SJSA1 (cell line): ENCODE results near the gene SLC1A3. TPM values are rescaled to one million over a fixed set of nuclear protein-coding genes. Genes with fewer than 3 reads are reported as not detected.

ENCODE experiments used
- DNase-seq, 2 experiments: peaks; one replicate each; pipeline ENCODE4 v3.0.0-alpha.2; 2015 to 2020; ENCODE audit warnings: low spot score in 2 of 2, low read depth in 1 of 2
- H3K27ac ChIP-seq: fragments of 250-450 bp; sonication (Bioruptor Pico); 2 replicates; pipeline ENCODE4 v1.5.1; 2020; ENCODE audit warnings: mild to moderate bottlenecking, moderate library complexity
- H3K27me3 ChIP-seq: fragments of 250-450 bp; sonication (Bioruptor Pico); replicated peaks from 2 replicates; pipeline ENCODE4 v1.5.1; 2020; ENCODE audit warnings: mild to moderate bottlenecking, moderate library complexity
- H3K36me3 ChIP-seq: fragments of 250-450 bp; sonication (Bioruptor Pico); 2 replicates; pipeline ENCODE4 v1.5.1; 2020; ENCODE audit warnings: mild to moderate bottlenecking
- H3K4me1 ChIP-seq: fragments of 250-450 bp; sonication (Bioruptor Pico); replicated peaks from 2 replicates; pipeline ENCODE4 v1.6.1; 2021; ENCODE audit warnings: mild to moderate bottlenecking
- H3K4me3 ChIP-seq: fragments of 250-450 bp; sonication (Bioruptor Pico); 2 replicates; pipeline ENCODE4 v1.5.1; 2020; ENCODE audit warnings: mild to moderate bottlenecking
- H3K9me3 ChIP-seq: fragments of 250-450 bp; sonication (Bioruptor Pico); replicated peaks from 2 replicates; pipeline ENCODE4 v1.5.1; 2020; ENCODE audit warnings: mild to moderate bottlenecking
- total RNA-seq: library from RNA; depleted of rRNA; stranded (reverse); fragments of >200 nt; shearing (Covaris generic); gene quantifications from 2 replicates; pipeline ENCODE4 v1.2.3, GENCODE V29; 2014

Gene SLC1A3
- total RNA-seq, 1 experiment from 2014 or later = 37.0 TPM

DNA sequence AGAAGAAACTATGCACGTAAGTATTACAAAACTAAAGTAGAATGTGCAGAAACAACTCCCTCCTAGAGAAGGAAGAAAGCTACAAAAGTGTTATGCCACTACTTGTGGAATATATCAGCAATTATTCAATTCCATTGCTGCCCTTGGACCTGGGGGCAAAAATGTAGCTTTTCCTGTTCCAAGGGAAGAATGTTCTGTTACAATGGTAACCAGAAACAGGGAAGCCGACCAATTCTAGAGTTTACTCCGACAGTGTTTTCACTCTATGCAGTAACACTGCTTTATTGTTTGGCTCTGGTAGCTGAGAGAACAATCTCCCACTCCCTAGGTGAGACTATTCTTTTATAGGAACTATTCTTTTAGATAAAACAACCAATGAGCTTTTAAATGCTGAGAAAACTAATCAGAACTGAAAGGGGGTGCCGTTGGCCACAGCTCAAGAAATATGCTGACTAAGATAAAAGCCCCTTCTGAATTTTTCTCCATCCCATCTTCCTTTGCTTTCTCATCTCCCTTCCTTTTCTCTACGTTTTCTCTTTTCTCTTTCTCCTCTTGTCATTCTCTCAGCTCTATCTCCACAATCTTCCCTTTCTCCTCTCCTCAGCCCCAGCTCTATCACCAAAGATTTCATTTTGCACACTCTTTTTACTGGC is 54.1 kb downstream of the SLC1A3 start:
- Histone ChIP-seq H3K9me3 (no peaks in the 10 kb centered on the region), H3K27ac (no peak overlapping the region), H3K4me3 (no peak overlapping the region), H3K27me3 (no peaks in the 10 kb centered on the region), H3K36me3 (peaks cover 14% of the 10 kb centered on the region), H3K4me1 (peaks cover 24% of the 10 kb centered on the region)
- DNase-seq = no peak

DNA sequence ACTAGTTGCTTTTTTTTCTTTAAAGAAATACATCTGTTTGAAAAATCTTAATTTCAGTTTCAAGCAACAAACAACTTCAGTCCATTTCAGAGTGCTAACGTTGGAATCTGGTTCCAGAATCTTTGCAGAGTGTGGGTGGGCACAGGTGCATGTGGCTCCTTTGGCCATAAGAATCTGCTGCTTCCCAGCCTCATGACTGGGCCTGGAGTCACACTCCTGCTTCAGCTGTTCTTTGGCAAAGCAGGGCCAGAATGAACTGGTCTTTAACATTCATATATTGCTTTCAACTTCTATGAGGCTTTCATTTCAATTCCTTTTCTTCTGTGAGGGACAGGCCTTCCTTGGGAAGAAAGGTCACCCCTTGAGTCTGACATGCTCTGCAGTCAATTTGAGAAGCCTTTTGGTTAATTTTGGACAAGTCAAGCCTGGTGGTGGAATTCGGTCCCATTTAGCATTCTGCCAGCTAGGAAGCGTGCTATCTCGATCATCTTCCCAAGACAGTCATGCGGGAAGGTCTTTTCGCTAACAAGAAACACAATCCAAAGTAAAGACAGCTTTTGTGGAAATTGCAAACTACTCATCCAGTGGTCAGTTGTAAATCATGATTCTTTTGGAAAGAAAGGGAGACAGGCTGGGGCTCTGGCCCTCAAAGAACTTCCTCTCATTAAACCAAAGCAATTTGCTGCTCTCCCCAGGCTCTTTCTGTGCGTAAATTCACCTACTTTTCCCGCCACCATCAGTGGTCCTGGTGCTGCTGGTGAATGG is 55.2 kb downstream of the SLC1A3 start:
- DNase-seq = no peak
- no peak overlapping the region for H3K4me3 ChIP-seq
- H3K27ac ChIP-seq = no peak overlapping the region
- H3K36me3 ChIP-seq = peaks cover 14% of the 10 kb centered on the region
- H3K27me3 ChIP-seq = no peaks in the 10 kb centered on the region
- no peaks in the 10 kb centered on the region for H3K9me3 ChIP-seq
- H3K4me1 ChIP-seq = peaks cover 20% of the 10 kb centered on the region

DNA sequence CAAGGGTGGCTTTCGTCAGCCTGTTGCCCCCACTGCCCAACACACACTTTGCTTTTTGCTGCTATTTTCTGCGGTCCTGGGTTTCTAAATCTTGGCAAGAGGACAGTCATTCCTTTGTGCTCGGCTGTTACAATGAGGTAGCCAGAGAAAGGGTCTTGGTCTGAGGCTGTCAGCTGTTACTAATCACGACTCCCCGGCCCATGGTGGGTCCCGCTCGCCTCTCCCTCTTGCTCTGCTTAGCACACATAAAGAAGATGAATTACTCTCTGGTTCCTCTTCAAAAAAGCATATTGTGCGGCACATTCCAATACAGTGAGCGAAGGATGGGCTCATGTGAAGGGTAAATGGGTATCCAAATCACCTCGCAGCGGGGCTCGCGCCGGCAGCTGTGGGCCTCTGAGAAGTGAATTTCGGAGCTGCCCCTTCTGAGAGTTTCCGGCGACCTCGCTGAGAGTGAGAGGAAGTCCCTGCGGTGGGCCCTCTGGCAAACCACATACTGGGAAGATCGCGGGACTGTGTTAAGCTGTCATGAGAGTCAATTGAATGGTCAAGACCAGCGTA is 56.0 kb downstream of the SLC1A3 start:
- Histone ChIP-seq H3K4me1 (peaks cover 13% of the 10 kb centered on the region), H3K36me3 (peaks cover 14% of the 10 kb centered on the region), H3K27ac (no peak overlapping the region), H3K9me3 (no peaks in the 10 kb centered on the region), H3K27me3 (no peaks in the 10 kb centered on the region), H3K4me3 (no peak overlapping the region)
- no peak for DNase-seq

DNA sequence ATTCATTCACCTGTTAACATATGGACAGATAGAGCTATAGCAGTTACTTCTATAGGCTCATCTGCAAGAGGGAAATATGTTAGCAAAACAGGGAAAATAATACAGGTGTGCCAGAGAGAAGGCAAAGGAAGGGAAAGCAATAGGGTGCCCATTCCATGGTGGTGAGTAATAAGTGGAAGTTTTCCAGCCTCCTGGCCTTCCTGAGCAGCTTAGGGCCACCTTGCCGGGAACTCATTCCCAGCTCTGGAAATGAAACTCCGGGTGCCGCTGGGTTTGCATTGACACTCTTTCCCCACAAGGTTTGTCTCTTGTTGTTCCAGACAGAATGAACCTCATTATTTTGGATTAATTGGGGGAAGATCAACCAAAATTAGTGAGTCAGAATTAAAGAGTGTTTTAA is 58.4 kb downstream of the SLC1A3 start:
- Histone ChIP-seq H3K27ac (no peak overlapping the region), H3K36me3 (peaks cover 12% of the 10 kb centered on the region), H3K4me1 (no peaks in the 10 kb centered on the region), H3K27me3 (no peaks in the 10 kb centered on the region), H3K4me3 (no peak overlapping the region), H3K9me3 (no peaks in the 10 kb centered on the region)
- DNase-seq = no peak

DNA sequence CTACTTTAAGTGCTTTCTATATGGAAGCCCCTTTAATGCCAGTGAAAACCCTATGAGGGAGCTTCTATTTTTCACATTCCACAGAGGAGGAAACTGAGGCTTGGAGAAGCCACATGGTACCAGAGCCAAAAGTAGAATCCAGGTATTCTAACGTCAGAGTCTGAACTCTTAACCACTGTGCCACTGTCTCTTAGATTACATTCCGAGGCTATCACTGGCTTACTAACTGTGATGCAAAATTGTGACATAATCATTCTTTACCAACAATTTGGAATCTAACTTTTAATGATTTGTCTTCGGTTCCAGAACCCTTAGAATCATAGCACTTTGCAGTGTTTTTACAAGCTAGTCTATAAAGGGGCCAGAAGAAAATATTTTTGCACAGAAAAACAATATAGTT is 59.2 kb downstream of the SLC1A3 start:
- no peaks in the 10 kb centered on the region for H3K4me1 ChIP-seq
- no peak overlapping the region for H3K4me3 ChIP-seq
- no peak for DNase-seq
- no peaks in the 10 kb centered on the region for H3K9me3 ChIP-seq
- H3K27ac ChIP-seq = no peak overlapping the region
- H3K36me3 ChIP-seq = peaks cover 5% of the 10 kb centered on the region
- no peaks in the 10 kb centered on the region for H3K27me3 ChIP-seq

DNA sequence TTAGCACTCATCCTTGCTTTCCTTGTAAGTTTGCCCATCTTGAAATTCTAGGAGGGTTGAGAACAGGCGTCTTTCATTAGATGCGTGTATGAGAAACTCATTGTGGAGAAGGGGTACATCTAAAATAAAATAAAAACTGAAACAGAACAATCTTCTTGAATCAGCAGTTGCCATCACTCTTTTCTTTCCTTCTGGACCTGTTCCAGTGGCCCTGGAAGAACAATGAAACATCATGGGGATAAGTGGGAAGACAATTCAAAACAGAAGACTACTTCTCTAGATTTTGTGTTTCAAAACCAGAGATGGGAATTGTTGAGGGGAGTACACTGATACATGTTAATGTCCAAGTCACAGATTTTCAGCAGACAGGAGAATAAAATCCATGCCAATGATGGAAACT is 59.9 kb downstream of the SLC1A3 start:
- DNase-seq = no peak
- Histone ChIP-seq H3K4me3 (no peak overlapping the region), H3K27ac (no peak overlapping the region), H3K9me3 (no peaks in the 10 kb centered on the region), H3K27me3 (no peaks in the 10 kb centered on the region), H3K36me3 (peaks cover 11% of the 10 kb centered on the region), H3K4me1 (no peaks in the 10 kb centered on the region)

DNA sequence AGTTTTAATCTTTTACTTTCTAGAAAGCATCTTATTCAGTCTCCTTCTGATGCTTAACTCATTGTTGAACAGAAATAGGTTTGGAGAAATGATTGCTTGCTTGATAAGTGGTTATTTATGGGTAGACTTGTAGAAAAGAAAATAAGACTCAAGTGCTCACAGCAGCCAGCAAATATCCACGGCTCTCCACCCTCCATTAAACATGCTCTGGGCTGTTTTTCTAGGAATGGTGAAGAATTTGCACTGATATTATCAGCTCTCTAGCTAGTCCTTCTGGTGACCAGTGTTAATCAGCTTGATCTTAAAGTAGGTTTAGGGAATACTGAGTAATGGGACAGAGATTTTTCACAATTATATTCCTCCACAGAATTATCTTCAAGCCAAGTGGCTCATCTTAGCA is 60.6 kb downstream of the SLC1A3 start:
- no peak overlapping the region for H3K27ac ChIP-seq
- H3K4me3 ChIP-seq = no peak overlapping the region
- no peaks in the 10 kb centered on the region for H3K27me3 ChIP-seq
- peaks cover 18% of the 10 kb centered on the region for H3K36me3 ChIP-seq
- no peaks in the 10 kb centered on the region for H3K9me3 ChIP-seq
- no peaks in the 10 kb centered on the region for H3K4me1 ChIP-seq
- no peak for DNase-seq

DNA sequence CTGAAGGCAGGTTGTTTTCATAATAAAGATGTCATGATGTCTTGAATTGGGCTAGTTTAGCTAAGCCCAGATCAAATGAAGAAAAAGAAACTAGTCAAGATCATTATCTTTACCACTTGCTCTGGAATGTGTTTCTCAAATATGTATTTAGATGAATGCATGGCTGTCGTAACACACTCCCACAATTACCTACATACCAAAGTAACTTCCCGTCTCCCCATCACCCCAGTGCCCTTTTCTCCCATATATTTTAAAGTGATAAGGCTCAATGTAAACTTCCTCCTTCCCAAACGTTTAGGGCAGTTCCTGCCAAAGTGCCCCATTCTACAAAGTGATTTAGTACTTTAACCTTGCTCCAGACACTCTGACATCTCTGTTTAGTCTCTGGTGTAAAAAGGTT is 61.4 kb downstream of the SLC1A3 start:
- H3K9me3 ChIP-seq = no peaks in the 10 kb centered on the region
- no peak overlapping the region for H3K27ac ChIP-seq
- peaks cover 26% of the 10 kb centered on the region for H3K36me3 ChIP-seq
- H3K27me3 ChIP-seq = no peaks in the 10 kb centered on the region
- H3K4me3 ChIP-seq = no peak overlapping the region
- H3K4me1 ChIP-seq = no peaks in the 10 kb centered on the region
- no peak for DNase-seq

DNA sequence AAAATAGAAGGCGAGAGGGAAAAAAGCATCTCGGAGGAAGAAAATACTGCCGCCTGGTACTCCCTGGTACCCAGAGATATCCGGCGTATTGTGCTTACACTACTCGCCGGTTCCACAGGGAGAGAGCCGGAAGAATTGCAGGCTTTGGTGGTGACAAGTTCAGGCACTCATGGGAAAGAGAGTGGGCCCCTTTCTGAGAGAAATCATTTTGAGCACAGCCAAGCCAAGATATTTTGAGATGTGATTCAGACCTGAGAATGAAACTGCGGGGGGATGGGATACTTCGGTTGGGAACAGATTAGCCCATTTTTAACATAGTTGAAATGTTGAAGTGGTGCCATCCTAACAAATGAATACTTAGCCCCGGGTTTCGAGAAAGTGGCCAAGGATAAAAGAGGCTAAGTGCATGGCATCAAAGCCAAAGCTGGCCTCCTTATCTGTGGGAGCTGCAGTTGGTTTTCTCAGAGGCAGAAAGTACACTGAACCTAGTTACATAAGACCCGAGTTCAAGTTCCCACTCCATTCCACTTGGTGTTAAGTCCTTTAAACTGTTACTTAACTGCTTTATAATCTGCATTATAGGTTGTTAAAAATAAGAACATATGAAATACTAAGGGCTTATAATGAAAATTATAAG is 62.7 kb downstream of the SLC1A3 start:
- no peaks in the 10 kb centered on the region for H3K4me1 ChIP-seq
- H3K27me3 ChIP-seq = no peaks in the 10 kb centered on the region
- DNase-seq = no peak
- no peaks in the 10 kb centered on the region for H3K9me3 ChIP-seq
- H3K36me3 ChIP-seq = peaks cover 34% of the 10 kb centered on the region
- no peak overlapping the region for H3K4me3 ChIP-seq
- no peak overlapping the region for H3K27ac ChIP-seq

DNA sequence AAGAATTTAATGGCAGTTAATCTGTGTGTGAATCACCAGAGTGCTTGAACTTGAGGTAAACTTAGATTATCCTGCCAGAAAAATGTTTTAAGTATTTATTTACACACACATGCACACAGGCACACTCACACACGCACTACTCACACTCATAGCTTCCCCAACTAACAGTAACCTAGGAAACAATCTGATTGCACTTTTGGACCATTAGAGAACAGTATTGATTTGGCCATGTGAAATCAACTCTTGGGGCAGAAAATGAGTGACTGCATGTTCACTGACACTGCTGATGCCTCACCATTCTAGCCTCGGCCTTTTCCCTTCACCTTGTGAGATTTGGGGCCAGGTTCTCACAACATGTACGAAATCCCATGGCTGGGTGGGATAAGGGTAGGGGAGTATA is 64.1 kb downstream of the SLC1A3 start:
- no peak for DNase-seq

DNA sequence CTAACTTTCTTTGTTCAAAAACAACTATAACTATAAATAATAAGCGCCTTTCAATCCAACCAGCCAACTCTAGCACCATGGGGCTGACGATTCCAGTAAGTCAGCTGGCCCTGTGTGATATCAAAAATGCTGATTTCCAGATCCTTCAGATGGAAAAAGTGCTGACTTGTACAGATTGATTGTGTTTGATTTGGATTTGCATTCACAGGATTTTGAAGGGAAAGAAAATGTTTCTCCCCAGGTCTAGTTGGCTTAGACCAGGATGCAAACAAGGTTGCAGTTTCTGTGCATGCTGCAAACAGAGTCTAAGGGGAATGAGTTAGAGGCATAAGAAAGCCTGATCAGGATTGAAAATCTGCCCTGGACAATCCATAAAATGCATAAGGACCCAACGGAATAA is 68.9 kb downstream of the SLC1A3 start:
- H3K27me3 ChIP-seq = no peaks in the 10 kb centered on the region
- no peak for DNase-seq
- H3K36me3 ChIP-seq = peaks cover 79% of the 10 kb centered on the region
- no peaks in the 10 kb centered on the region for H3K4me1 ChIP-seq
- no peaks in the 10 kb centered on the region for H3K9me3 ChIP-seq
- no peak overlapping the region for H3K4me3 ChIP-seq
- H3K27ac ChIP-seq = no peak overlapping the region

More for the DNA sequence above, 64.1 kb downstream of the SLC1A3 start:
- no peak overlapping the region for H3K27ac ChIP-seq
- peaks cover 37% of the 10 kb centered on the region for H3K36me3 ChIP-seq
- H3K4me3 ChIP-seq = no peak overlapping the region
- H3K4me1 ChIP-seq = no peaks in the 10 kb centered on the region
- no peaks in the 10 kb centered on the region for H3K9me3 ChIP-seq
- H3K27me3 ChIP-seq = no peaks in the 10 kb centered on the region

DNA sequence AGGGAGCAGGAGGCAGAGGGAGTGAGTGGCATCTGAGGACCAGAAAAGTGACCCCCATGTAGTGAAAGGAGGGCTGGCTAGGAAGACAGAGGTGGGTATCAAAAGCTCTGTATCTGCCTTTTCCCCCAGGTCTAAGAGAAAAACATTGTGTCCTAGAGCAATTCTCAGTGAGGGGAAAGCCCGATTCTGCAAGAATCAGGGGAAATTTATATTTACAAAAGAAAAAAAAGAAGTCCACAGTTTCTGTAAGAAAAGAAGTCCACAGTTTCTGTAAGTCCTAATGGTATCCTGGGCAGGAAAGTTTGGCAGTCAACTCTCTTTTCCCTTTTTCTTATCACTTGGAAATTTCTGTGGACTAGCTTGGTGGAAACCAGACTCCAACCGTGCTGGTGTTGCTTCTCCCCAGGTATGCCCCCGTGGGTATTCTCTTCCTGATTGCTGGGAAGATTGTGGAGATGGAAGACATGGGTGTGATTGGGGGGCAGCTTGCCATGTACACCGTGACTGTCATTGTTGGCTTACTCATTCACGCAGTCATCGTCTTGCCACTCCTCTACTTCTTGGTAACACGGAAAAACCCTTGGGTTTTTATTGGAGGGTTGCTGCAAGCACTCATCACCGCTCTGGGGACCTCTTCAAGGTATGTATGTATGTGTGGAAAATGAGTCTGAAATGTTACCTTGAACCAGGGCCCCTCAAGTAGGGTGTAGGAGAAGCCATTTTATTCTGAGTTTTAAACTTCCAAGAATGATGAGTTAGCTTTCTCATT is 73.0 kb downstream of the SLC1A3 start:
- Histone ChIP-seq H3K4me1 (no peaks in the 10 kb centered on the region), H3K9me3 (no peaks in the 10 kb centered on the region), H3K36me3 (peaks cover 58% of the 10 kb centered on the region), H3K27me3 (no peaks in the 10 kb centered on the region), H3K27ac (no peak overlapping the region), H3K4me3 (no peak overlapping the region)
- no peak for DNase-seq

DNA sequence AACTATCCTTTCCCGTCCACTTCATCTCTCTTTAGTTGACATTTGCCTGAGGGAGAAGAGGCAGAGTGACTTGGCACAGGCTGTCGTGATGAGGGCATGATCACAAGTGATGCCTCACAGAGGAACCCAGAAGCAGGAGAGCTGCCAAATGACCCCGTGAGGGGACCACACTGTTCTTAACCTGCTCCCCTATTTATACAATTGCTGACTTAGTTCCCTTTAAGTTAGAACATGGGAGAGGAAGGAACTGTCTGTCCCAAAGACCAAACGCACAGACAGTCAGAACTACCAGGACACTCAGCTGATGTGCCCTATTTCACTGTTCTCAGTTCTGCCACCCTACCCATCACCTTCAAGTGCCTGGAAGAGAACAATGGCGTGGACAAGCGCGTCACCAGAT is 73.7 kb downstream of the SLC1A3 start:
- no peak for DNase-seq
- Histone ChIP-seq H3K4me1 (no peaks in the 10 kb centered on the region), H3K27ac (no peak overlapping the region), H3K27me3 (no peaks in the 10 kb centered on the region), H3K36me3 (peaks cover 58% of the 10 kb centered on the region), H3K9me3 (no peaks in the 10 kb centered on the region), H3K4me3 (no peak overlapping the region)
